OCI-LY3 (cell line): ENCODE results near the gene NEU1.

Experiments used
- EZH2phosphoT487 ChIP-seq: fragments of 200-600 bp; shearing (Covaris generic); IDR thresholded peaks from 2 replicates; pipeline ENCODE4 v1.6.1; 2018; ENCODE audit warnings: antibody characterized with exemption, mixed run types, low read depth
- TF ChIP-seq, protein P1 (sequence below): fragments of 200-600, 300-600 bp; sonication (generic); IDR thresholded peaks from 2 replicates; pipeline ENCODE4 v1.5.1; 2014; ENCODE audit warnings: antibody characterized with exemption, low read length, low read depth

DNA sequence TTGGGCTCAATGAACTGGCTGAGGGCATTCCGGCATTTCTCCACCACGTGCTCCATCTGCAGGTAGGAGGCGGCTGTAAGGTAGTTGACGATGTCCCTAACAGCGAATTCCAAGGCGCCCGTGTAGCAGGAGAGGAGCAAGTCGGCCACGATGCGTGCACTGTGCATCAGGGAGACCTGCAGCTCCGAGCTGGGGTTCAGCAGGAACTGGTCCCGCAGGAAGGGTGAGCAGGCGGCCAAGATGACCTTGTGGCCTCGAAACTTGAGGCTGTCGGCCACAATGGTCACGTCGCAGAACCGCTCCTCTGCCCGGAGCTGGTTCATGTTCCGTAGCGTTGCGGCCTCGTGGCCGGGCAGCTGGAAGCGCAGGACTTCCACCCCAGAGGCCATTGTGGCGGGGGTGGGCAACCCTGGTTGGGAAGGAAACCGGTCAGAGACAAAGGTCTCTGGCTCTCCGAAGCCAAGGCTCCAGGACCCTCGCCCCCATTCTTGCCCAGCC lies 38.3 kb upstream of the NEU1 start:
- TF ChIP-seq, protein P1, sequence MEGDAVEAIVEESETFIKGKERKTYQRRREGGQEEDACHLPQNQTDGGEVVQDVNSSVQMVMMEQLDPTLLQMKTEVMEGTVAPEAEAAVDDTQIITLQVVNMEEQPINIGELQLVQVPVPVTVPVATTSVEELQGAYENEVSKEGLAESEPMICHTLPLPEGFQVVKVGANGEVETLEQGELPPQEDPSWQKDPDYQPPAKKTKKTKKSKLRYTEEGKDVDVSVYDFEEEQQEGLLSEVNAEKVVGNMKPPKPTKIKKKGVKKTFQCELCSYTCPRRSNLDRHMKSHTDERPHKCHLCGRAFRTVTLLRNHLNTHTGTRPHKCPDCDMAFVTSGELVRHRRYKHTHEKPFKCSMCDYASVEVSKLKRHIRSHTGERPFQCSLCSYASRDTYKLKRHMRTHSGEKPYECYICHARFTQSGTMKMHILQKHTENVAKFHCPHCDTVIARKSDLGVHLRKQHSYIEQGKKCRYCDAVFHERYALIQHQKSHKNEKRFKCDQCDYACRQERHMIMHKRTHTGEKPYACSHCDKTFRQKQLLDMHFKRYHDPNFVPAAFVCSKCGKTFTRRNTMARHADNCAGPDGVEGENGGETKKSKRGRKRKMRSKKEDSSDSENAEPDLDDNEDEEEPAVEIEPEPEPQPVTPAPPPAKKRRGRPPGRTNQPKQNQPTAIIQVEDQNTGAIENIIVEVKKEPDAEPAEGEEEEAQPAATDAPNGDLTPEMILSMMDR, result no peak
- TF ChIP-seq EZH2phosphoT487, result no peak
